Stimulated activated naive CD8-positive, alpha-beta T cell treated with anti-CD3 and anti-CD28 coated beads, Interleukin-15, amount 100 ng/mL, for 72 hours (primary cell): Measurements from ENCODE around the gene APOB.

Source experiments
- ATAC-seq: fragments of 150-1000 bp; cut with Tn5 transposase; 2 replicates; pipeline ENCODE4 v1.10.0; 2021; ENCODE audit warnings: mild to moderate bottlenecking, moderate library complexity
- DNase-seq, 2 donors: peaks; one replicate each; pipeline ENCODE4 v3.0.0; 2021 to 2022
- H3K27ac Mint-ChIP-seq, 2 donors: one replicate each; pipeline ENCODE4 v1.8.0; 2022; ENCODE audit warnings: mild to moderate bottlenecking in 2 of 2, mixed read lengths in 2 of 2, moderate library complexity in 2 of 2
- H3K27me3 Mint-ChIP-seq: one replicate; pipeline ENCODE4 v1.8.0; 2022; ENCODE audit warnings: mixed read lengths
- H3K4me1 Mint-ChIP-seq: one replicate; pipeline ENCODE4 v1.8.0; 2022; ENCODE audit warnings: mild to moderate bottlenecking, mixed read lengths
- H3K4me3 Mint-ChIP-seq, 2 donors: one replicate each; pipeline ENCODE4 v1.8.0; 2022; ENCODE audit warnings: mild to moderate bottlenecking in 2 of 2, mixed read lengths in 2 of 2, moderate library complexity in 1 of 2
- H3K9me3 Mint-ChIP-seq, 2 donors: one replicate each; pipeline ENCODE4 v1.8.0; 2022; ENCODE audit warnings: mixed read lengths in 2 of 2

Gene APOB

GRCh38 chr2:21005700-21006422 lies 38.0 kb downstream of the APOB start:
- Mint-ChIP-seq H3K27ac (no peak overlapping the region), H3K4me3 (no peak overlapping the region), H3K27me3 (peaks cover 15% of the 10 kb centered on the region), H3K9me3 (no peaks in the 10 kb centered on the region), H3K4me1 (no peaks in the 10 kb centered on the region)
- DNase-seq: no peak
- ATAC-seq: no peak

- no peaks in the 10 kb centered on the region for H3K9me3 Mint-ChIP-seq
- no peak overlapping the region for H3K27ac Mint-ChIP-seq
- DNase-seq: no peak
- no peaks in the 10 kb centered on the region for H3K4me1 Mint-ChIP-seq
- peaks cover 15% of the 10 kb centered on the region for H3K27me3 Mint-ChIP-seq
- H3K4me3 Mint-ChIP-seq: no peak overlapping the region
- ATAC-seq: no peak
Observed at GRCh38 chr2:21005111-21005699, 38.7 kb downstream of the APOB start.

- ATAC-seq (no peak), DNase-seq (no peak)
- Mint-ChIP-seq H3K4me1 (no peaks in the 10 kb centered on the region), H3K9me3 (no peaks in the 10 kb centered on the region), H3K27ac (no peak overlapping the region), H3K4me3 (no peak overlapping the region), H3K27me3 (peaks cover 15% of the 10 kb centered on the region)
Observed at GRCh38 chr2:21004181-21004572, 39.7 kb downstream of the APOB start.

GRCh38 chr2:21003572-21004180 lies 40.2 kb downstream of the APOB start:
- Mint-ChIP-seq H3K27me3 (peaks cover 15% of the 10 kb centered on the region), H3K4me3 (no peak overlapping the region), H3K4me1 (no peaks in the 10 kb centered on the region), H3K9me3 (no peaks in the 10 kb centered on the region), H3K27ac (no peak overlapping the region)
- no peak for ATAC-seq
- DNase-seq: no peak

GRCh38 chr2:21002814-21003192 lies 41.1 kb downstream of the APOB start:
- Mint-ChIP-seq H3K4me3 (no peak overlapping the region), H3K9me3 (no peaks in the 10 kb centered on the region), H3K27me3 (peaks cover 9% of the 10 kb centered on the region), H3K27ac (no peak overlapping the region), H3K4me1 (no peaks in the 10 kb centered on the region)
- DNase-seq: no peak
- ATAC-seq: no peak

- H3K4me1 Mint-ChIP-seq: no peaks in the 10 kb centered on the region
- H3K9me3 Mint-ChIP-seq: no peaks in the 10 kb centered on the region
- ATAC-seq (no peak), DNase-seq (no peak)
- H3K27me3 Mint-ChIP-seq: peaks cover 7% of the 10 kb centered on the region
- no peak overlapping the region for H3K27ac Mint-ChIP-seq
- no peak overlapping the region for H3K4me3 Mint-ChIP-seq
Observed at GRCh38 chr2:21001988-21002813, 41.7 kb downstream of the APOB start.

- Mint-ChIP-seq H3K4me3 (no peak overlapping the region), H3K27me3 (peaks cover 7% of the 10 kb centered on the region), H3K4me1 (no peaks in the 10 kb centered on the region), H3K27ac (no peak overlapping the region), H3K9me3 (no peaks in the 10 kb centered on the region)
- ATAC-seq: no peak
- no peak for DNase-seq
Observed at GRCh38 chr2:21001225-21001946, 42.5 kb downstream of the APOB start.

- no peak for DNase-seq
- Mint-ChIP-seq H3K9me3 (no peaks in the 10 kb centered on the region), H3K27me3 (peaks cover 2% of the 10 kb centered on the region), H3K27ac (no peak overlapping the region), H3K4me3 (no peak overlapping the region), H3K4me1 (no peaks in the 10 kb centered on the region)
- no peak for ATAC-seq
Observed at GRCh38 chr2:20999906-21000645, 43.8 kb downstream of the APOB start.

- DNase-seq (no peak), ATAC-seq (no peak)
- Mint-ChIP-seq H3K9me3 (no peaks in the 10 kb centered on the region), H3K4me3 (no peak overlapping the region), H3K4me1 (no peaks in the 10 kb centered on the region), H3K27me3 (no peaks in the 10 kb centered on the region), H3K27ac (no peak overlapping the region)
Observed at GRCh38 chr2:20998972-20999905, 44.6 kb downstream of the APOB start.

GRCh38 chr2:20997953-20998722 lies 45.7 kb downstream of the APOB start:
- H3K27ac Mint-ChIP-seq: no peak overlapping the region
- ATAC-seq (no peak), DNase-seq (no peak)
- H3K4me3 Mint-ChIP-seq: no peak overlapping the region
- H3K9me3 Mint-ChIP-seq: no peaks in the 10 kb centered on the region
- H3K27me3 Mint-ChIP-seq: no peaks in the 10 kb centered on the region
- no peaks in the 10 kb centered on the region for H3K4me1 Mint-ChIP-seq

- no peak for DNase-seq
- no peak for ATAC-seq
- H3K4me3 Mint-ChIP-seq: no peak overlapping the region
- no peaks in the 10 kb centered on the region for H3K4me1 Mint-ChIP-seq
- H3K27ac Mint-ChIP-seq: no peak overlapping the region
- no peaks in the 10 kb centered on the region for H3K9me3 Mint-ChIP-seq
- H3K27me3 Mint-ChIP-seq: no peaks in the 10 kb centered on the region
Observed at GRCh38 chr2:20994130-20994529, 49.7 kb downstream of the APOB start.

GRCh38 chr2:20992201-20992711 lies 51.6 kb downstream of the APOB start:
- no peaks in the 10 kb centered on the region for H3K27me3 Mint-ChIP-seq
- DNase-seq: no peak
- H3K9me3 Mint-ChIP-seq: no peaks in the 10 kb centered on the region
- no peak for ATAC-seq
- no peak overlapping the region for H3K4me3 Mint-ChIP-seq
- H3K27ac Mint-ChIP-seq: no peak overlapping the region
- no peaks in the 10 kb centered on the region for H3K4me1 Mint-ChIP-seq
